ENCODE results near the gene SLC39A6. TPM values are rescaled to one million over a fixed set of nuclear protein-coding genes. Genes with fewer than 3 reads are reported as not detected.

The SLC39A6 gene
- total and polyA plus RNA-seq, 2 experiments from 2014 or later = 20.8 to 47.3 TPM

DNA sequence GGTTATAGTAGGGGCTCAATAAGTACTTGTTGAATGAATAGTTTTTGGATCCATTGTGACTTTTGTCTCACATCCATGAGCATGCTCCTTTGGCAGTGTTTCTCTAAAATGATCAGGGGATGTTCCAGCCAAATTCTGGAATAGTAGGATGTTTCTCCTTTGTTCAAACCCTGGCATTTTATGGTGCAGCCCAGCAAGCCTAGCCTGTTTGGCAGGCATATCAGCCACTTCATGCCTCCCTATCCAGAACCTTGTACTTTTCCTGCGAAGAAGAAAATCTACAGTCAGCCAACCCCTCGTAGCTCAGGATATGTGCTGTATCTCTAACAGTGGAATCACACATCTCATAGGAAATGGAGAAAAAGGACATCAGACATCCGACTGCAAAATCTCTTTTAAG is 34.7 kb downstream of the SLC39A6 start:
- no peak for TF ChIP-seq EZH2 (IDR thresholded peaks at IDR 0.05; ENCODE audit: low read depth, unreplicated experiment)
- TF ChIP-seq STAT1 (IDR thresholded peaks at IDR 0.05; ENCODE audit: unreplicated experiment) = no peak
- no peak for TF ChIP-seq JUNB (IDR thresholded peaks at IDR 0.05; ENCODE audit: unreplicated experiment)
- TF ChIP-seq, protein P1, sequence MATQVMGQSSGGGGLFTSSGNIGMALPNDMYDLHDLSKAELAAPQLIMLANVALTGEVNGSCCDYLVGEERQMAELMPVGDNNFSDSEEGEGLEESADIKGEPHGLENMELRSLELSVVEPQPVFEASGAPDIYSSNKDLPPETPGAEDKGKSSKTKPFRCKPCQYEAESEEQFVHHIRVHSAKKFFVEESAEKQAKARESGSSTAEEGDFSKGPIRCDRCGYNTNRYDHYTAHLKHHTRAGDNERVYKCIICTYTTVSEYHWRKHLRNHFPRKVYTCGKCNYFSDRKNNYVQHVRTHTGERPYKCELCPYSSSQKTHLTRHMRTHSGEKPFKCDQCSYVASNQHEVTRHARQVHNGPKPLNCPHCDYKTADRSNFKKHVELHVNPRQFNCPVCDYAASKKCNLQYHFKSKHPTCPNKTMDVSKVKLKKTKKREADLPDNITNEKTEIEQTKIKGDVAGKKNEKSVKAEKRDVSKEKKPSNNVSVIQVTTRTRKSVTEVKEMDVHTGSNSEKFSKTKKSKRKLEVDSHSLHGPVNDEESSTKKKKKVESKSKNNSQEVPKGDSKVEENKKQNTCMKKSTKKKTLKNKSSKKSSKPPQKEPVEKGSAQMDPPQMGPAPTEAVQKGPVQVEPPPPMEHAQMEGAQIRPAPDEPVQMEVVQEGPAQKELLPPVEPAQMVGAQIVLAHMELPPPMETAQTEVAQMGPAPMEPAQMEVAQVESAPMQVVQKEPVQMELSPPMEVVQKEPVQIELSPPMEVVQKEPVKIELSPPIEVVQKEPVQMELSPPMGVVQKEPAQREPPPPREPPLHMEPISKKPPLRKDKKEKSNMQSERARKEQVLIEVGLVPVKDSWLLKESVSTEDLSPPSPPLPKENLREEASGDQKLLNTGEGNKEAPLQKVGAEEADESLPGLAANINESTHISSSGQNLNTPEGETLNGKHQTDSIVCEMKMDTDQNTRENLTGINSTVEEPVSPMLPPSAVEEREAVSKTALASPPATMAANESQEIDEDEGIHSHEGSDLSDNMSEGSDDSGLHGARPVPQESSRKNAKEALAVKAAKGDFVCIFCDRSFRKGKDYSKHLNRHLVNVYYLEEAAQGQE (IDR thresholded peaks at IDR 0.05; ENCODE audit: unreplicated experiment) = no peak
- no peak for TF ChIP-seq ZNF114 (CRISPR knock-in tag; IDR thresholded peaks at IDR 0.05)
- TF ChIP-seq, protein P2, sequence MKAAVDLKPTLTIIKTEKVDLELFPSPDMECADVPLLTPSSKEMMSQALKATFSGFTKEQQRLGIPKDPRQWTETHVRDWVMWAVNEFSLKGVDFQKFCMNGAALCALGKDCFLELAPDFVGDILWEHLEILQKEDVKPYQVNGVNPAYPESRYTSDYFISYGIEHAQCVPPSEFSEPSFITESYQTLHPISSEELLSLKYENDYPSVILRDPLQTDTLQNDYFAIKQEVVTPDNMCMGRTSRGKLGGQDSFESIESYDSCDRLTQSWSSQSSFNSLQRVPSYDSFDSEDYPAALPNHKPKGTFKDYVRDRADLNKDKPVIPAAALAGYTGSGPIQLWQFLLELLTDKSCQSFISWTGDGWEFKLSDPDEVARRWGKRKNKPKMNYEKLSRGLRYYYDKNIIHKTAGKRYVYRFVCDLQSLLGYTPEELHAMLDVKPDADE (IDR thresholded peaks at IDR 0.05) = no peak
- TF ChIP-seq, protein P3, sequence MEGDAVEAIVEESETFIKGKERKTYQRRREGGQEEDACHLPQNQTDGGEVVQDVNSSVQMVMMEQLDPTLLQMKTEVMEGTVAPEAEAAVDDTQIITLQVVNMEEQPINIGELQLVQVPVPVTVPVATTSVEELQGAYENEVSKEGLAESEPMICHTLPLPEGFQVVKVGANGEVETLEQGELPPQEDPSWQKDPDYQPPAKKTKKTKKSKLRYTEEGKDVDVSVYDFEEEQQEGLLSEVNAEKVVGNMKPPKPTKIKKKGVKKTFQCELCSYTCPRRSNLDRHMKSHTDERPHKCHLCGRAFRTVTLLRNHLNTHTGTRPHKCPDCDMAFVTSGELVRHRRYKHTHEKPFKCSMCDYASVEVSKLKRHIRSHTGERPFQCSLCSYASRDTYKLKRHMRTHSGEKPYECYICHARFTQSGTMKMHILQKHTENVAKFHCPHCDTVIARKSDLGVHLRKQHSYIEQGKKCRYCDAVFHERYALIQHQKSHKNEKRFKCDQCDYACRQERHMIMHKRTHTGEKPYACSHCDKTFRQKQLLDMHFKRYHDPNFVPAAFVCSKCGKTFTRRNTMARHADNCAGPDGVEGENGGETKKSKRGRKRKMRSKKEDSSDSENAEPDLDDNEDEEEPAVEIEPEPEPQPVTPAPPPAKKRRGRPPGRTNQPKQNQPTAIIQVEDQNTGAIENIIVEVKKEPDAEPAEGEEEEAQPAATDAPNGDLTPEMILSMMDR (conservative IDR thresholded peaks at IDR 0.05; ENCODE audit: low read depth in 2 of 2) = no peak
- no peak for TF ChIP-seq EZH2phosphoT487 (IDR thresholded peaks at IDR 0.05; ENCODE audit: unreplicated experiment)
- TF ChIP-seq CREB1 (CRISPR knock-in tag; IDR thresholded peaks at IDR 0.05; ENCODE audit: low read depth) = no peak
- TF ChIP-seq, protein P4, sequence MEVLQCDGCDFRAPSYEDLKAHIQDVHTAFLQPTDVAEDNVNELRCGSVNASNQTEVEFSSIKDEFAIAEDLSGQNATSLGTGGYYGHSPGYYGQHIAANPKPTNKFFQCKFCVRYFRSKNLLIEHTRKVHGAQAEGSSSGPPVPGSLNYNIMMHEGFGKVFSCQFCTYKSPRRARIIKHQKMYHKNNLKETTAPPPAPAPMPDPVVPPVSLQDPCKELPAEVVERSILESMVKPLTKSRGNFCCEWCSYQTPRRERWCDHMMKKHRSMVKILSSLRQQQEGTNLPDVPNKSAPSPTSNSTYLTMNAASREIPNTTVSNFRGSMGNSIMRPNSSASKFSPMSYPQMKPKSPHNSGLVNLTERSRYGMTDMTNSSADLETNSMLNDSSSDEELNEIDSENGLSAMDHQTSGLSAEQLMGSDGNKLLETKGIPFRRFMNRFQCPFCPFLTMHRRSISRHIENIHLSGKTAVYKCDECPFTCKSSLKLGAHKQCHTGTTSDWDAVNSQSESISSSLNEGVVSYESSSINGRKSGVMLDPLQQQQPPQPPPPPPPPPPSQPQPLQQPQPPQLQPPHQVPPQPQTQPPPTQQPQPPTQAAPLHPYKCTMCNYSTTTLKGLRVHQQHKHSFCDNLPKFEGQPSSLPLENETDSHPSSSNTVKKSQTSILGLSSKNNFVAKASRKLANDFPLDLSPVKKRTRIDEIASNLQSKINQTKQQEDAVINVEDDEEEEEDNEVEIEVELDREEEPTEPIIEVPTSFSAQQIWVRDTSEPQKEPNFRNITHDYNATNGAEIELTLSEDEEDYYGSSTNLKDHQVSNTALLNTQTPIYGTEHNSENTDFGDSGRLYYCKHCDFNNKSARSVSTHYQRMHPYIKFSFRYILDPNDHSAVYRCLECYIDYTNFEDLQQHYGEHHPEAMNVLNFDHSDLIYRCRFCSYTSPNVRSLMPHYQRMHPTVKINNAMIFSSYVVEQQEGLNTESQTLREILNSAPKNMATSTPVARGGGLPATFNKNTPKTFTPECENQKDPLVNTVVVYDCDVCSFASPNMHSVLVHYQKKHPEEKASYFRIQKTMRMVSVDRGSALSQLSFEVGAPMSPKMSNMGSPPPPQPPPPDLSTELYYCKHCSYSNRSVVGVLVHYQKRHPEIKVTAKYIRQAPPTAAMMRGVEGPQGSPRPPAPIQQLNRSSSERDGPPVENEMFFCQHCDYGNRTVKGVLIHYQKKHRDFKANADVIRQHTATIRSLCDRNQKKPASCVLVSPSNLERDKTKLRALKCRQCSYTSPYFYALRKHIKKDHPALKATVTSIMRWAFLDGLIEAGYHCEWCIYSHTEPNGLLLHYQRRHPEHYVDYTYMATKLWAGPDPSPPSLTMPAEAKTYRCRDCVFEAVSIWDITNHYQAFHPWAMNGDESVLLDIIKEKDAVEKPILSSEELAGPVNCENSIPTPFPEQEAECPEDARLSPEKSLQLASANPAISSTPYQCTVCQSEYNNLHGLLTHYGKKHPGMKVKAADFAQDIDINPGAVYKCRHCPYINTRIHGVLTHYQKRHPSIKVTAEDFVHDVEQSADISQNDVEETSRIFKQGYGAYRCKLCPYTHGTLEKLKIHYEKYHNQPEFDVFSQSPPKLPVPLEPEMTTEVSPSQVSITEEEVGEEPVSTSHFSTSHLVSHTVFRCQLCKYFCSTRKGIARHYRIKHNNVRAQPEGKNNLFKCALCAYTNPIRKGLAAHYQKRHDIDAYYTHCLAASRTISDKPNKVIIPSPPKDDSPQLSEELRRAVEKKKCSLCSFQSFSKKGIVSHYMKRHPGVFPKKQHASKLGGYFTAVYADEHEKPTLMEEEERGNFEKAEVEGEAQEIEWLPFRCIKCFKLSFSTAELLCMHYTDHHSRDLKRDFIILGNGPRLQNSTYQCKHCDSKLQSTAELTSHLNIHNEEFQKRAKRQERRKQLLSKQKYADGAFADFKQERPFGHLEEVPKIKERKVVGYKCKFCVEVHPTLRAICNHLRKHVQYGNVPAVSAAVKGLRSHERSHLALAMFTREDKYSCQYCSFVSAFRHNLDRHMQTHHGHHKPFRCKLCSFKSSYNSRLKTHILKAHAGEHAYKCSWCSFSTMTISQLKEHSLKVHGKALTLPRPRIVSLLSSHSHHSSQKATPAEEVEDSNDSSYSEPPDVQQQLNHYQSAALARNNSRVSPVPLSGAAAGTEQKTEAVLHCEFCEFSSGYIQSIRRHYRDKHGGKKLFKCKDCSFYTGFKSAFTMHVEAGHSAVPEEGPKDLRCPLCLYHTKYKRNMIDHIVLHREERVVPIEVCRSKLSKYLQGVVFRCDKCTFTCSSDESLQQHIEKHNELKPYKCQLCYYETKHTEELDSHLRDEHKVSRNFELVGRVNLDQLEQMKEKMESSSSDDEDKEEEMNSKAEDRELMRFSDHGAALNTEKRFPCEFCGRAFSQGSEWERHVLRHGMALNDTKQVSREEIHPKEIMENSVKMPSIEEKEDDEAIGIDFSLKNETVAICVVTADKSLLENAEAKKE (CRISPR knock-in tag; IDR thresholded peaks at IDR 0.05) = no peak
- TF ChIP-seq ZNF331 (CRISPR knock-in tag; IDR thresholded peaks at IDR 0.05; ENCODE audit: low read depth) = no peak
- TF ChIP-seq POLR2AphosphoS5 (IDR thresholded peaks at IDR 0.05; ENCODE audit: low read depth) = no peak
- TF ChIP-seq NANOG (IDR thresholded peaks at IDR 0.05; ENCODE audit: borderline replicate concordance) = no peak
- H3K4me3 Mint-ChIP-seq = no peak overlapping the region
- no peak overlapping the region for H3K27ac Mint-ChIP-seq
- Histone ChIP-seq H3K36me3 (ENCODE audit: insufficient read depth) (no peaks in the 10 kb centered on the region), H3K4me3 (no peak overlapping the region), H3K4me1 (ENCODE audit: insufficient read depth) (no peaks in the 10 kb centered on the region), H3K9me2 (ENCODE audit: insufficient read depth) (no peaks in the 10 kb centered on the region), H2AFZ (no peak overlapping the region), H3K4me2 (no peak overlapping the region), H3K79me2 (replicated peaks; ENCODE audit: insufficient read depth) (no peaks in the 10 kb centered on the region), H3K27me3 (ENCODE audit: insufficient read depth) (no peaks in the 10 kb centered on the region), H3F3A (replicated peaks; ENCODE audit: low read depth) (no peaks in the 10 kb centered on the region), H4K20me1 (replicated peaks; ENCODE audit: insufficient read depth) (no peaks in the 10 kb centered on the region), H3K27ac (ENCODE audit: low read depth) (no peak overlapping the region)
- H3K36me3 Mint-ChIP-seq (ENCODE audit: low read depth) = no peaks in the 10 kb centered on the region
- DNase-seq (ENCODE audit: low spot score) (no peak), ATAC-seq (no peak)
- H3K27me3 Mint-ChIP-seq (ENCODE audit: insufficient read depth, low read depth, poor library complexity) = no peaks in the 10 kb centered on the region
- H3K4me1 Mint-ChIP-seq = no peaks in the 10 kb centered on the region
- H3K9me3 Mint-ChIP-seq = no peaks in the 10 kb centered on the region

Measured in GM23338 (cell line).